Stimulated activated CD4-positive, alpha-beta T cell treated with anti-CD3 and anti-CD28 coated beads, Interleukin-12 subunit alpha, Interleukin-12 subunit beta, amount 100 ng/mL, for 4 hours (primary cell): ENCODE measurements around the gene CDC42BPG.

ENCODE experiments used
- DNase-seq: peaks from one replicate; pipeline ENCODE4 v3.0.0-alpha.2; 2020

The CDC42BPG gene

DNA sequence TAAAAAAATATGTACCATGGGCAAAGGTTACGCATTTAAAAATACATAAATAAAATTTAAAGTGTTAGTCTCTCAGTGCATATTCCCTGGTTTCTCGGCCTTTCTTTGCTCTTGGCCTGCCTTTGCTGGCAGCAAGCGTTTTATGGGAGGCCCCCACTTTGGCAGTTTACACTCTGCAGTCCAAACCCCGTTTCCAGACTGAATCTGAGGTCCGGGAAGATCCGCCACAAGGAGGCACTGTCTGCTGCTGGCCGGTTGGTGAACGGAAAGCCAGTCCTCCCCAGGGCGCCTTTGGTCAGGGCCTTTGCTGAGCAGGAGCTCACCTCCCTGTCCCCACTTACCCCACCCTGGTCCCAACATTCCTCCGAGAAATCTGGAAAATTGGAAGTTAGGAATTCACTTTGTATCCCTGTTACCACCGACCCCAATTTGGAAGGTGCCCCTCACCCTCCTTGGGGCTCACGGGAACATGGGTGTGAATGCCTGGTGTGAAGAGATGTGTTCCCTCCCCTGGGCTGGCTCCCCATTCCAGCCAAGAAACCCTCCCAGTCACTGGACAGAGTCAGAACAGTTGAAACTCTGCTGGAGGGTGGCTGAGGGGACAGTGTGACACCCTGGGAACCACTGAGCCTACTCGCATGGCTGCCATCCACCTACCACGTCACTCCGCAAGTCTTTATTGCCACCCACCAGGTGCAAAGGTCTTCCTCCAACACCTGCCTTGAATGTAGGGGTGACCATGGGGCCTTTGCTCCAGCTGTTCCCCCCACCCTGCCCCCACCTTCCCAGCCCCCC, 56.7 kb downstream of the CDC42BPG start:
- DNase-seq, result peak; percentile 58

DNA sequence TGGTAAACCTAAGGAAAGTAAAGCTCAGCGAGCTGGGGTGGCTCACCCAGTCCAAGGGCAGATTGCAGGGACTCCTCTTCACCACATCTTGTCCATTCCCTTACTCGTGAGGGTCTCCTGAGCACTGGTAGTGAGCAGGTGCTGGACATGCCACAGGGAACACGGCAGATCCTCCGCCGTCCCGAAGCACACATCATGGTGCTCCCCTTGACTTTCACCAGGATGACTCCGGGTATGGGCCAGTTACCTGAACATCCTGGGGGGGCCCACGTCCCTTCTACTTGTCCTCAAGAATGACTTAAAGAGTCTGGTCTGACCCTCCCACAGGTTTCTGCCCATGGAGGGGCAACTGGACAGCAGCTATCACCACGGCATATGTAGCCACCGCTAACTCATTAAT, 58.1 kb downstream of the CDC42BPG start:
- no peak for DNase-seq

GRCh38 chr11:64784813-64785581, 59.5 kb downstream of the CDC42BPG start:
- DNase-seq, result no peak

DNA sequence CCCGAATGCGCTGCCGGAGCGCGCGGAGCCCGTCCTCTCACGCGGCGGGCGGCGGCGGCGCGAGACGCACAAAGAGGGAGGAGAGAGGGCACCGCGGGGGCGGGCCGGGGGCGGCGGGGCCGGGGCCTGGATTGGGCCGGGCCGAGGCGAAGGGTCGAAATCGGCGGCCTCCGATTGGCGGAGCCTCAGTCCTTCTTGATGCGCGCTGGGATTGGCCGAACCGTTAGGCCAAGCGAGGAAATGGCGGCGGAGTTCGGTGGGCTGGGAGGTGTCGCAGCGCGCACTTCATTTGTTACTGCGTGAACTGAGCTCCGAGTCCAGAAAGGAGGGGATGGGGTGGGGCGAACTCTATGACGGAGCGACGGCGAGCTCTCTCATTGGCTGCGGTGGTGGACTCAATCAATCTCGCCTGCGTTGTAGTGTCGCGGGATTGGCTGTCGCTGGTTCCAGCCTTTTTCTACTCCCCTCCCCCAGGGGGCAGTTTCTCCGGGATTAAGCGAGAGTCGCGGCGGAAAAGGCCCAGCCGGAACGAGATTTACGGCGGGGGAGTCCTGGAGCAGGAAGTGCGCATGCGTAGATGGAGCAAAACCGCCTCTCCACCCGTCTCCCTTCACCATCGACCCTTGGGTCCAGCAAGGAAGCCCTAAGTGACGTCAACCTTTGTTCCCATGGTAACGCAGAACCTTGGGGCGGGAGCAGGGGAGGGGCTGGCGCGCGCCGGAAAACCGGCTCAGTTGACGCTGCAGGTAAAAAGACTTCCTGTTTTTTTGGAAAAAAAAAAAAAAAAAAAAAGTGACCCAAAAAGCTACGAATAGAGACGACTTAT, 65.8 kb downstream of the CDC42BPG start, which contains the start of gene SF1:
TSS of gene SF1 (minus strand) at position 70 of the 826 bp plus-strand sequence. CDS start 150 bp downstream, outside the sequence.
- DNase-seq, result peak; percentile 96

- DNase-seq, result no peak
Measured at GRCh38 chr11:64778223-64778472, 66.3 kb downstream of the CDC42BPG start.

DNA sequence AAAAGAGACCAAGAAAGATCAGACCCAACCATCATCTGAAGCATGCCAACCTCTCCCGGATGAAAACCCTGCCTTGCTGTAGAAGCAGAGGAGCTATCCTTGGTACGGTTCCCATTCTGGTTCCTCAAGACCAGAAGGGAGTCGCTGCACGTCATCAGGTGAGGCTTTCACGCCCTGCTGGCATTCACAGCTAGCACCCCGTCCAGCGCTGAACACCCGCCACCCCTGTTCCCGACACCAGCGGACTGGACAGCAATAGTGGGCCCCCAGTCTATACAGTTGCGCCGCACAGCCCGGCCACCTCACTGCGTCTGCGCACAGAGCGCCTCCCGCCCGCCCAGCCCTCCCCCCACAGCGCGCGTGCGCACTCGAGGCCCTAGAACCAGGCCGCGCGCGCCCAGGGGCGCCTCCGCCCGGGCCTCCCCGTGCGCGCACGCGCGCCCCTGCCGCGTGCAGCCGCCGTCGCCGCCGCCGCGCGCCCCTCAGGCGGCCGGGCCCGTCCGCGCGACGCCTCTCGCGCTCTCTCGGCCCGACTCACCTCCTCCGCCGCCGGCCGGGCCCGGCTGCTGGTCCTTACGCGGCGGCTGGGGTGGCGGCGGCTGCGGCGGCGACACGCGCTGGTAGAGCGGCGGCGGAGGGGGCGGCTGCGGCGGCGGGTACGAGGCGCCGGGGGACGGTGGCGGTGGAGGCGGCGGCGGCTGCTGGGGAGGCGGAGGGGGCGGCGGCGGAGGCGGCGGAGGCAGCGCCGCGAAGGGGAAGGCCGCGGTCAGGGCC, 66.8 kb downstream of the CDC42BPG start:
- peak; percentile 80 for DNase-seq

DNA sequence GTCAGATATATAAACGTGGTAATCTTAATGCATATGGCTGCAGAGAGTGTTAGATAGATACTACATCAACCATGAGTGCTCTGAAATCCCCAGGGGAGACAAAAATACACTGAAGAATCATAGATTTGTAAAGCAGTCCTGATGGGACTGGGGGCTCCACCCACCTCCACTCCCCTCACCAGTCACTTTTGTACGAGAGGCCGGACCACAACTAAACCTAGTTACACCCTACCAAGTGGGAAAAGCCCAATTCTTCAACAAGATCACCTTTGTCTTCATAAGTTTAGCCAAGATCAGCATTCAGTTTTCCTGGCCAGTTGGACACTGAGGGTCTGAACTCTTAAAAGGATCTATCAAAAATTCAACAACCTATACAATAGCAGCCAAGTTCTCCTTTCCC, 67.6 kb downstream of the CDC42BPG start:
- DNase-seq, result no peak

DNA sequence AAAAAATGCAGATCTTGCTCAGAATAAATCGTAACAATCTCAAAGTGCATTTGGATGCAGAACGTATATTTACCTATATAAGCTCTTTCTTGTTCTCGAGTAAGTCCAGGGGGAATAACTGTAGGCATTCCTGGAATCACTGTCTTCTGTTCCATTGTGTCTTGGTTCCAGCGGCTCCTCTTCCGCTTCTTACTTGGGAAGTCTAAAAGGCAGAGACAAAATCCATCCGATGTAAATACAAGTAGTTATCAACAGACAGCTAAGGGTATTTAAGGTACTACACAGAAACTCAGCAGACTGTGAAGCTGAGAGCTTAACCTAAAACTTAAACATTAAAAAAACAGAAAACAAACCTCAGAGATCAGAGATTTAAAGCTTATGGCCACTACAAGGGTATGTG, 68.0 kb downstream of the CDC42BPG start:
- DNase-seq, result no peak

DNA sequence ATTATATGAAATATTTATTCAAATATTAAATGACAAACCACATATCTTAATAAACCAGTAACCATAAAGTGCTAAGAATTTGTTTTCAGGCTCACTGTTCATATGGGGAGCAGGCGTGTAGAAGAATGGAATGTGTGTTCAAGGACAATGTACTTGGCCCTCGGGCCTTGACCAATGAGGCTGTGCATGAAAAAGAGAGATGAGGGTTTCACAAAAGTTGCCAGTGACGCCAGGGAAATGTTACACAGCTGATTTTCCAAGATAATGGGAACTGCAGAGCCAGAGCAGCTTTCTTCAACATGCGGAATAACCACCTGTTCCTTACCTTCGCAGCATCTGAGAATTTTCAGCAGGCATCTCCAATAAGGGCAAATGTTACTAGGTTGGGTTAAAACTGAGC, 70.3 kb downstream of the CDC42BPG start:
- DNase-seq, result no peak
